Glutamatergic neuron (in vitro differentiated cells): ENCODE data around the gene RNF20. TPM values are rescaled to one million over a fixed set of nuclear protein-coding genes. Genes with fewer than 3 reads are reported as not detected.

Experiments
- DNase-seq: peaks from one replicate; pipeline ENCODE4 v3.0.0; 2022
- H3K27ac Mint-ChIP-seq: one replicate; pipeline ENCODE4 v1.8.0; 2020; ENCODE audit warnings: mild to moderate bottlenecking, mixed read lengths, inconsistent platforms; ENCODE audit not compliant: unreplicated experiment
- H3K27me3 Mint-ChIP-seq: one replicate; pipeline ENCODE4 v1.8.0; 2020; ENCODE audit warnings: mild to moderate bottlenecking, moderate library complexity, mixed read lengths, inconsistent platforms; ENCODE audit not compliant: unreplicated experiment
- H3K36me3 Mint-ChIP-seq: one replicate; pipeline ENCODE4 v1.8.0; 2020; ENCODE audit warnings: mild to moderate bottlenecking, mixed read lengths, inconsistent platforms; ENCODE audit not compliant: unreplicated experiment
- H3K4me1 Mint-ChIP-seq: one replicate; pipeline ENCODE4 v1.8.0; 2020; ENCODE audit warnings: mild to moderate bottlenecking, low read depth, mixed read lengths, inconsistent platforms; ENCODE audit not compliant: unreplicated experiment
- H3K4me3 Mint-ChIP-seq: one replicate; pipeline ENCODE4 v1.8.0; 2020; ENCODE audit warnings: mild to moderate bottlenecking, mixed read lengths, inconsistent platforms; ENCODE audit not compliant: unreplicated experiment
- H3K9me3 Mint-ChIP-seq: one replicate; pipeline ENCODE4 v1.8.0; 2020; ENCODE audit warnings: mild to moderate bottlenecking, moderate library complexity, mixed read lengths, inconsistent platforms; ENCODE audit not compliant: unreplicated experiment
- total RNA-seq: library from RNA; stranded (reverse); fragmentation: NEBNext Ultra II Directional; extraction: Animal tissue kit (Norgen Biotek cat#: 25700); gene quantifications from one replicate; pipeline ENCODE4 v1.2.1, GENCODE V29; 2021; ENCODE audit not compliant: unreplicated experiment
- TF ChIP-seq, protein P1 (sequence below): fragments of 200-600 bp; sonication (generic); IDR thresholded peaks from one replicate; pipeline ENCODE4 v1.5.0; 2021; ENCODE audit not compliant: partially characterized antibody, unreplicated experiment

Gene RNF20
- total RNA-seq, 1 donor from 2014 or later, result 65.5 TPM

DNA sequence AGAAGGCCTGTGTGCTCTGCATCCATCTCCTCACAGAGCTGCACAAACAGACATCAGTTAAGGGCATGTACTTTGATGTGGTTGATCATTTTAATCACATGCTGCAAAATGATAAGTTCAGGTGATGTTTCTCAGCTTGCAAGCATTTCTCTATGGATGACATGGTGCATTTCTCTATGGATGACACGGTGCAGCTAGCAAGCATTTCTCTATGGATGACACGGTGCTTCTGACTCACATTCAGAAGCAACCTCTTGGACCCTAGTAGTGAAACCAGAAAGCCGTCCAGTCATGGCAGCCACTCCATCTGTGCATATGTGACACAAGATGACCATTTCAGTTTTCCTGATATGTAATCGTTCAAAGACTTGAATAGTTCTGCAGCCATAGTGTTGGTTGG, 24.1 kb upstream of the RNF20 start:
- Mint-ChIP-seq H3K9me3 (no peaks in the 10 kb centered on the region), H3K36me3 (no peaks in the 10 kb centered on the region), H3K27ac (no peak overlapping the region), H3K4me3 (no peak overlapping the region), H3K27me3 (no peaks in the 10 kb centered on the region), H3K4me1 (no peaks in the 10 kb centered on the region)
- TF ChIP-seq, protein P1, sequence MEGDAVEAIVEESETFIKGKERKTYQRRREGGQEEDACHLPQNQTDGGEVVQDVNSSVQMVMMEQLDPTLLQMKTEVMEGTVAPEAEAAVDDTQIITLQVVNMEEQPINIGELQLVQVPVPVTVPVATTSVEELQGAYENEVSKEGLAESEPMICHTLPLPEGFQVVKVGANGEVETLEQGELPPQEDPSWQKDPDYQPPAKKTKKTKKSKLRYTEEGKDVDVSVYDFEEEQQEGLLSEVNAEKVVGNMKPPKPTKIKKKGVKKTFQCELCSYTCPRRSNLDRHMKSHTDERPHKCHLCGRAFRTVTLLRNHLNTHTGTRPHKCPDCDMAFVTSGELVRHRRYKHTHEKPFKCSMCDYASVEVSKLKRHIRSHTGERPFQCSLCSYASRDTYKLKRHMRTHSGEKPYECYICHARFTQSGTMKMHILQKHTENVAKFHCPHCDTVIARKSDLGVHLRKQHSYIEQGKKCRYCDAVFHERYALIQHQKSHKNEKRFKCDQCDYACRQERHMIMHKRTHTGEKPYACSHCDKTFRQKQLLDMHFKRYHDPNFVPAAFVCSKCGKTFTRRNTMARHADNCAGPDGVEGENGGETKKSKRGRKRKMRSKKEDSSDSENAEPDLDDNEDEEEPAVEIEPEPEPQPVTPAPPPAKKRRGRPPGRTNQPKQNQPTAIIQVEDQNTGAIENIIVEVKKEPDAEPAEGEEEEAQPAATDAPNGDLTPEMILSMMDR, result no peak
- no peak for DNase-seq

DNA sequence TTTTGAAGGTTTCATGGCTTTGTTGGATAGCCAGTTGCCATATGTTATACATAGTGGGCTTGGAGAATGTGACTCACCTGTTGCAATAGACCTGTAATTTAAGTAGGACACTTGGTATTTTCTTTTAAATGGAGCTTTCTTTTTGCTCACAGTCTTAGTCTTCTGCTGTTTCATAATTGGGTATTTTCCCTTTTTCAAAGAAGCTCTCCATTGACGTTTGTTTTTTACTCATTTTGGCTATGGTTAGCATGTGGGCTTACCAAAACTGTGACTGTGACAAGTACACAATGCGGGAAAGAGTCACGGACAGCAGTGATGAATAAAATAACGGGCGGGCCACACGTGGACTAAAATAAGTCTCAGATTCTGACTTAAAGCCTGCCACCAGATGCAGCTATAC, 23.2 kb upstream of the RNF20 start:
- H3K27ac Mint-ChIP-seq, result no peak overlapping the region
- DNase-seq, result no peak
- H3K9me3 Mint-ChIP-seq, result no peaks in the 10 kb centered on the region
- no peaks in the 10 kb centered on the region for H3K36me3 Mint-ChIP-seq
- no peaks in the 10 kb centered on the region for H3K27me3 Mint-ChIP-seq
- TF ChIP-seq, protein P1, result no peak
- no peaks in the 10 kb centered on the region for H3K4me1 Mint-ChIP-seq
- H3K4me3 Mint-ChIP-seq, result no peak overlapping the region

DNA sequence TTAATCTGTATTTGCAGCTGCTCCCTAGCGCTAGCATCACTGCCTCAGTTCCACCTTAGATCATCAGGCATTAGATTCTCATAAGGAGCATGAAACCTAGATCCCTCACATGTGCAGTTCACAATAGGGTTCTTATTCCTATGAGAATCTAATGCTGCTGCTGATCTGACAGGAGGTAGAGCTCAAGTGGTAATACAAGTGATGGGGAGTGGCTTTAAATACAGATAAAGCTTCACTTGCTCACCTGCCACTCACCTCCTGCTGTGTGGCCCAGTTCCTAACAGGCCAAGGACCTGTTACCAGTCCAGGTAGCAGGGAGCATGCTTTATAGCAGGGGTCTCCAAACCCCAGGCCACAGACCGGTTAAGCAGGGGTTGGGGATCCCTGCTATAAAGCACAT, 22.6 kb upstream of the RNF20 start:
- Mint-ChIP-seq H3K27me3 (no peaks in the 10 kb centered on the region), H3K36me3 (no peaks in the 10 kb centered on the region), H3K9me3 (no peaks in the 10 kb centered on the region), H3K4me1 (no peaks in the 10 kb centered on the region), H3K4me3 (no peak overlapping the region), H3K27ac (no peak overlapping the region)
- TF ChIP-seq, protein P1, result no peak
- DNase-seq, result no peak

DNA sequence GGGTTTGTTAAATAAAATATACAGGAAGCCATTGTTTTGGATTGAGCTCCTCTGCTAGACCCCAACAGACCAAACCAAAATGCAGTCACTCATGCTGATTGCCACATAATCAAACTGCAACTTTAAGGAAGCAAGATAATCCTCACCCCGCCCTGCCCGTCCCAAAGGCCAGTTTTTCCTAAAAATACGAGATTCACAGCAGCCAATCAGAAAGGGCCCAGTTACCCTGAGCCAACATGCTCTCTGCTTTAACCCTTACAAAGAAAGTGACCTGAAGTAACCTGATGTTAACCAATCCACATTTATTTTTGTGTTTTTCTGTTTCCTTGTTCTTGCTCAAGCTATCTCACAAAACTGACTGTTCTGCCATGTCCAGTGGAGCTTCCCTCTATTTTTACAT, 21.5 kb upstream of the RNF20 start:
- TF ChIP-seq, protein P1, result no peak
- Mint-ChIP-seq H3K4me3 (no peak overlapping the region), H3K27ac (no peak overlapping the region), H3K36me3 (no peaks in the 10 kb centered on the region), H3K4me1 (no peaks in the 10 kb centered on the region), H3K27me3 (no peaks in the 10 kb centered on the region), H3K9me3 (no peaks in the 10 kb centered on the region)
- DNase-seq, result no peak

DNA sequence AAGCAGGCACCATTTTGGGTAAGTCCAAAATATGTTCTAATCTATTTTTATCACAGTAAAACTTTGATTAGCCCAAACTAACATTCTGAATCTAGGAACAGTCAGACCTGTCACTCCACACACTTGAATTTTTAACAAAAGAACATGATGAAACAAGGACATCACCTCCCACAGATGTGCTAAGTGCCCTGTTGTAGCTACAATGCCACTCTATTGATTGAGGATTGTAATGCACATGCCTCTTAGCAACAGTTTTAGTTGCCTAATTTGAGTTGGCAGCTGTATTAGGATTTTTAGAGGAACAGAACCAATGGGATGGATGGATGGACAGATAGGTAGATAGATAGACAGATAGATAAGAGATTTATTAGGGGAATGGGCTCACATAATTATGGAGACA, 20.3 kb upstream of the RNF20 start:
- TF ChIP-seq, protein P1, result no peak
- no peak overlapping the region for H3K4me3 Mint-ChIP-seq
- no peak overlapping the region for H3K27ac Mint-ChIP-seq
- no peaks in the 10 kb centered on the region for H3K27me3 Mint-ChIP-seq
- H3K4me1 Mint-ChIP-seq, result no peaks in the 10 kb centered on the region
- DNase-seq, result no peak
- H3K36me3 Mint-ChIP-seq, result no peaks in the 10 kb centered on the region
- H3K9me3 Mint-ChIP-seq, result no peaks in the 10 kb centered on the region
